Thoracic aorta (tissue), 2 donors: ENCODE results near the gene SLC7A4. TPM values are rescaled to one million over a fixed set of nuclear protein-coding genes. Genes with fewer than 3 reads are reported as not detected.

Source experiments
- ATAC-seq: fragments of 150-250 bp; one replicate; pipeline ENCODE4 v1.8.0; 2017; ENCODE audit warnings: low read depth; ENCODE audit not compliant: insufficient number of reproducible peaks, low FRiP score
- DNase-seq: peaks from one replicate; pipeline ENCODE4 v3.0.0-alpha.2; 2020; ENCODE audit warnings: low spot score
- H3K27ac ChIP-seq, 2 donors: fragments of 200-600 bp; sonication (generic); 1 replicate in 1 of 2; 2 replicates in 1 of 2; pipeline ENCODE4 v1.5.1; 2016; ENCODE audit warnings: mild to moderate bottlenecking in 2 of 2, moderate library complexity in 2 of 2
- H3K27me3 ChIP-seq: fragments of 200-600 bp; sonication (generic); replicated peaks from 2 replicates; pipeline ENCODE4 v1.6.0; 2016; ENCODE audit warnings: mild to moderate bottlenecking; ENCODE audit not compliant: insufficient read depth
- H3K36me3 ChIP-seq: fragments of 200-600 bp; sonication (generic); one replicate; pipeline ENCODE4 v1.5.1; 2016
- H3K4me1 ChIP-seq, 2 donors: fragments of 200-600 bp; sonication (generic); 1 replicate in 1 of 2; 2 replicates in 1 of 2; pipeline versions ENCODE4 v1.5.1 to v1.6.0; 2016; ENCODE audit warnings: low read depth in 2 of 2, mild to moderate bottlenecking in 1 of 2; ENCODE audit not compliant: control insufficient read depth in 1 of 2
- H3K4me3 ChIP-seq: fragments of 200-600 bp; sonication (generic); 2 replicates; pipeline ENCODE4 v1.5.1; 2016; ENCODE audit warnings: mild to moderate bottlenecking
- H3K9me3 ChIP-seq: fragments of 200-600 bp; sonication (generic); 2 replicates; pipeline ENCODE4 v1.5.1; 2016
- CTCF ChIP-seq: fragments of 200-600 bp; sonication (generic); IDR thresholded peaks from one replicate; pipeline ENCODE4 v1.5.1; 2019; ENCODE audit warnings: antibody characterized with exemption
- total RNA-seq, 2 donors: library from RNA; depleted of rRNA; stranded (reverse); fragments of >200 nt; gene quantifications; one replicate each; pipeline versions ENCODE4 v1.1.0 to v1.2.3, GENCODE V29; 2016

The SLC7A4 gene
- total RNA-seq, 2 donors from 2014 or later = 1.2 TPM; not detected in 1

GRCh38 chr22:21045585-21046294 is 13.4 kb upstream of the SLC7A4 start, which contains the start of gene LRRC74B:
Gene LRRC74B (plus strand): TSS chr22:21045946. CDS start chr22:21045987, 41 bp downstream.
- Histone ChIP-seq H3K4me1 (peaks cover 11 to 14% of the 10 kb centered on the region in 2 donors), H3K36me3 (no peaks in the 10 kb centered on the region), H3K27ac (no peak within 1 kb of the TSS), H3K27me3 (no peaks in the 10 kb centered on the region), H3K9me3 (no peaks in the 10 kb centered on the region), H3K4me3 (peak within 1 kb of the TSS; percentile 72)
- DNase-seq = peak; percentile 50
- ATAC-seq = peak; percentile 75
- TF ChIP-seq CTCF = no peak

- H3K9me3 ChIP-seq = no peaks in the 10 kb centered on the region
- no peaks in the 10 kb centered on the region for H3K27me3 ChIP-seq
- no peak overlapping the region for H3K27ac ChIP-seq
- no peaks in the 10 kb centered on the region for H3K36me3 ChIP-seq
- no peak for TF ChIP-seq CTCF
- H3K4me3 ChIP-seq = peak overlapping the region; percentile 72
- ATAC-seq = peak; percentile 29
- no peak for DNase-seq
- peaks cover 11 to 14% of the 10 kb centered on the region in 2 donors for H3K4me1 ChIP-seq
Observed at GRCh38 chr22:21044931-21045584, 12.7 kb upstream of the SLC7A4 start.

GRCh38 chr22:21043860-21044535 is 11.6 kb upstream of the SLC7A4 start:
- Histone ChIP-seq H3K27me3 (no peaks in the 10 kb centered on the region), H3K4me1 (peaks cover 11 to 14% of the 10 kb centered on the region in 2 donors), H3K36me3 (no peaks in the 10 kb centered on the region), H3K9me3 (no peaks in the 10 kb centered on the region), H3K4me3 (peak overlapping the region; percentile 72), H3K27ac (no peak overlapping the region)
- DNase-seq (no peak), ATAC-seq (no peak)
- no peak for TF ChIP-seq CTCF

- H3K36me3 ChIP-seq = no peaks in the 10 kb centered on the region
- peaks cover 11 to 14% of the 10 kb centered on the region in 2 donors for H3K4me1 ChIP-seq
- no peaks in the 10 kb centered on the region for H3K9me3 ChIP-seq
- DNase-seq (no peak), ATAC-seq (peak; percentile 22)
- no peaks in the 10 kb centered on the region for H3K27me3 ChIP-seq
- no peak overlapping the region for H3K27ac ChIP-seq
- no peak overlapping the region for H3K4me3 ChIP-seq
- TF ChIP-seq CTCF = no peak
Observed at GRCh38 chr22:21042978-21043859, 10.9 kb upstream of the SLC7A4 start.
